Stimulated activated CD4-positive, alpha-beta T cell treated with anti-CD3 and anti-CD28 coated beads, Interleukin-2, amount 100 ng/mL, for 24 hours (primary cell): ENCODE measurements around the gene LRP11.
"Not testable (repeated sequence)": the region's sequence is repeated elsewhere in the genome, so short reads cannot be mapped to it uniquely, and the experiment has no call there.

Experiments
- DNase-seq, 2 donors: peaks; one replicate each; pipeline ENCODE4 v3.0.0-alpha.2; 2020

Gene LRP11

DNA sequence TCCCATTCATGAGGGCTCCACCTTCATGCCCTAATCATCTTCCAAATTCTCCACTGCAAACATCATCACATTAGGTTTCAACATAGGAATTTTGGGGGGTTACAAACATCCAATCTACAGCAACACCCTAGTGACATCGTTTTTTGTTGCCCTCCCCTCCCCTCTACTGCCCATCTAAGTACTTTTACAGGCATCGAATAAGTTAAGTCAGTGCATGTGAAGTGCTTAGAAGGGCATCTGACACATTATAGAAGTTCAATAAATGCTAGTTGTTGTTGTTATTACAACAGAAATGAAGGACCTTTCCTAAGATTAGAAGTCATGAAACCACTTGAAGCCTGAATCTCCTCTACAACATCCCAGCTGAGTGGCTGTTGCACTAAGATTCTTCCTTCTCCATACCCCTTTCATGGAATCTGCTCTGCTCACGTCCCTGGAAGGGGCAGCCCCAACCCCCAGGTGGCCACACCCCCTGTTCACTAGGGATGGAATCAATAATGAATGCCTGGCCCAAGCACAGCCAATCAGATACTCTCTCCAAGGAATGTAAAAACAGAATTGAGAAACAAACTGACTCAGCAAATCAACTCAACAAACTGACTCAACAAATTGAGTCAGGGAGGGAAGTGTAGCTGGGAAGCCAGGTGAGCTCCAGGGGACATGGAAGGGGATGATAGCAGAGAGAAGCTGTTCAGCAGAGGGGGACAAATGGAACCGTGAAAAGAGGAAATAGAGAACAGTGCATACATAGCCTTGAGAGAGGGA is 3.9 kb upstream of the LRP11 start:
- no peak for DNase-seq

DNA sequence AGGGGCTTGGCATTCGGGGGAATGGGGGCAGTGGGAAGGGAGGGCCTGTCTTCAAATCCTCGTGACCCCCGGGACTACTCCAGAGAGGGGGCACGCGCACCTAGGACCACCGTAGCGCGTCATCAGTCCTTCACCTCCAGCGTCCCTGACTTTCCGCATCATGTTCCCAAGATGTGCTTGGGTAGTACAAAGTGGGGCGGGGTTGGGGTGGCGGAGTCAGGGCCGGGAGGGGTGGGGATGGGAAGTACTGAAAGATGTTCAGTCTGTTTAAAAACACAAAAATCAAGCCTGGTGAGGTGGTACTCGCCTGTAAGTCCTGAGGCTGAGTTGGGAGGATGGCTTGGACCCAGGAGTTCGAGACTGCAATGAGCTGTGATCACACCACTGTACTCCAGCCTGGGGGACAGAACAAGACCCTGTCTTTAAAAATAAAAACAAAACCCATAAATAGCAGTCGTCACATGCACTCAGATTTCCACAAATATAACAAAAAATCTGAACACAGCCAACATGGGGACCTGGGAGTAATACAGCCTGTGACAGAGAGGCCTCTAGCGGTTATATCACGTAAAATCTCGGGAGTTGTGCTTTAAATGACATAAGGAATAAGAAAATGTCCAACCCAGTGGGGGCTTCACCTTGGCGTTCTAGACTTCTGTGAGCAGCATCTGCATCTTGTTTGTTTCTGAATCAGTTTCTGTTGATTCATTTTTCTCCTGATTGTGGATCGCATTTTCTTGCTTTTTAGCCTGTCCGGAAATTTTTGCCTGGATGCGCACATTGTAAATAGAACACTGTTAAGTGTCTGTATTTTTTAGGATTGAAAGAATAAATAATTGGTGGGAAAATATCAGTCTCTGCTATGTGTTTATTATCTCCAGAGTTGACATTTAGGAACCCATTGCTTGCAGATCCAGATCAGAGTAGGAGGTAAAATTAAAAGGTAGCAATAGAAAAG is 698 bp upstream of the LRP11 start:
- DNase-seq = peak in 1 of 2 donors; percentile 28

DNA sequence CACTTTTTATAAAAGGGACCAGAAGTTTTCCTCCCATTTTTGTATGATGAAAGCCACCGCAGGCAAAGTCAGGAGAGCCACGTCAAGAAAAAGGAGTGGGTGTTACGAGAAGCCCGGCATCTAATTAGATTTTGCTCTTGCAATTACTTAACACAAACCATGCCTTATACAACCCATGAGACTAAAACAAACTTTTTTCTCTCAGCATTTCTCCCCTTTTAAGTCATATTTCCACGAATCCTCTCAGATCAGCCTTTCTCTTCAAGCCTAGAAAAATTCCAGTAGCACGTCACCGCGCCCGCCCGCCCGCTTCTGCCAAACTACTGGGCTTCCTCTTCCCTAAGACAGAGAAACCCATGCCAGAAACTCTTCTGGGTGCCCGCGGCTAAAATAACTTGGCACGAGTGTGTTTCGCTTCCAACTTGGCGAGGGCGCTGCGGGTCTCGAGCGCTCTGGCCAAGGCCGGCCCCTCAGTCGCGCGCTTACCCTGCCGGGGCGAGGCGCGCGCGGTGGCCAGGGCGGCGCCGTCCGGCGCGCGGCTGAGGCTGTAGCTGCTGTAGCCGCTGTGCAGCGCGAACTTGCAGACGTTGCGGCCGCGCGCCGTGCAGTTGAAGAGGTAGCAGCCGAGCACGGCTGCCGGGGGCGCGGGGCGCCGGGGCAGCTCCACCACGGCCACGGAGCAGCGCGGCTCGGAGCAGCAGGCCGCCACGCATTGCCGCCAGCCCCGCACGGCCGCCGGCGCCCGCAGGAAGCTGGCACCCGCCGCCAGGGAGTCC is 1.0 kb downstream of the LRP11 start:
- DNase-seq = peak; percentile 36 to 57

DNA sequence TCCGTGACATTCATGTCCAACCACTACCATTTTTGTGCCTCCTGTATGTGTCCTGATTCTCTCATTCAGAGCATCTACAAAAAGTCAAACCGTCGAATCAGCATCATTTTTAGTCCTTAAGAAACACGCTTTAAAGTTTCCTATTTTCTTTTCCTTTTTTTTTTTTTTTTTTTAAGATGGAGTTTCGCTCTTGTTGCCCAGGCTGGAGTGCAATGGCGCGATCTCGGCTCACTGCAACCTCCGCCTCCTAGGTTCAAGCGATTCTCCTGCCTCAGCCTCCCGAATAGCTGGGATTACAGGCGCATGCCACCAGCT is 1.8 kb downstream of the LRP11 start:
- DNase-seq = not testable (repeated sequence)

DNA sequence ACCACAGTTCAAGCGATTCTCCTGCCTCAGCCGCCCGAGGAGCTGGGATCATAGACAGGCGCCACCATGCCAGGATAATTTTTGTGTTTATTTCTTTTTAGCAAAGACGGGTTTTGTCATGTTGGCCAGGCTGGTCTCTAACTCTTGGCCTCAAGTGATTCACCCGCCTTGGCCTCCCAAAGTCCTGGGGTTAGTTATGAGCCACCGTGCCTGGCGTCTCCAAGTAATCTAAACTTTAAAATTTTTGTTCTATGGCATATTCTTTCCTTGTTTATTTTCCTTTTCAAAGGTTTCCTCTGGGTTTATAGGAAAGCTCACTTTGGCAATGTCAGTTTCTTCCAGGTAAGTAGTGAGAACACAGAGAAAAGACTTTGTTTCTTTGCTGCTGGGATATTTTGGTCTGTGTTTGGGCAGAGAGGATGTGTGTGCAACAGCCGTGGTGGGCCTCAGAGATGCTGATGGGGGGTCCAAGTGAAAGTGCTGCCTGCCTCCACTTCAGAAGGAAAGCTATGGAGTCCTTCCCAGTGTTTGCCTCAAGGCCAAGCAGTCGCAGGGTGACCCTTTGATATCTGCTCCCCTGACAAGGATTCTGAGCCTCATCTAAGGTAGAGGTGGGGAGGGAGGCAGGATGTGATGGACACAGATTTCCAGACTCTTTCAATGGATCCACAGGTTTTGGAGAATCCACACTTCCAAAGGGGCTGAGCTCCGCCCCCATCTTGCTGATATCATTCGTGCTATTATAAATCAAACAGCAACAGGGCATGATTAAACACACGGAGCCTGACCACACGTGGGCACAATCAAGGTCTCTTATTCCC is 2.3 kb downstream of the LRP11 start:
- no peak for DNase-seq

DNA sequence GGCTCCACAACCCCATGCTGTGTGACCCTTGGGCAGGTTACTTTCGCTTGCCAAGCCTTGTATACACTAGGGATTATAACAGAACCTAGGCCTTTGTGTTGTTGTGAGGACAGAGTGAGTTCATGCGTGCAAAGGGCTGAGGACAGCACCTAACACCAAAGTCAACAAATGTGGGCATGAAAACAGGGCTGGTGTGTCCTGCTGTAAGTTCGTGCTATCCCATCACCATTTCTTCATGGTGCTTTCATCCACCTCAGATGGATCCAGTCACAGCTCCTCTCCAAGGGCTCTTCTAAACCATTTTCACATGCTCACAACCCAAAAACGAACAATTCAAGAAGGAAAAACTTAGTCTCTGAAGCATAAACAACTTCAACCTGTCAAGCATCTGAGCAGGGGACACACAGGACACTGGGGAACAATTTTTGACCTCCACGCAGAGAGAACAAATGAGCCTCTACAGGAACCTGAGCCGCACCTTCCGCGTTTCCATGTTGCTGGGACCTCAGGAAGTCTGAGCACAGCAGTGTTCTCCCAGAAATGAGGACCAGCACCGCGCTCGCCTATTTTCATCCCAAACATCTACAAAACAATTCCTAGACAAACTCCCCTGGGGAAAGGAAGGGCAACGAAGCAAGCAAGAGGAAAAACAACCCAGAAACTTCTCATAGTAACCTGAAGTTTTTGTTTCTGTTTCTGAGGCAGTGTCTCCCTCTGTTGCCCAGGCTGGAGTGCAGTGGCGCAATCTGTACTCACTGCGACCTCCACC is 3.1 kb downstream of the LRP11 start:
- DNase-seq = no peak

DNA sequence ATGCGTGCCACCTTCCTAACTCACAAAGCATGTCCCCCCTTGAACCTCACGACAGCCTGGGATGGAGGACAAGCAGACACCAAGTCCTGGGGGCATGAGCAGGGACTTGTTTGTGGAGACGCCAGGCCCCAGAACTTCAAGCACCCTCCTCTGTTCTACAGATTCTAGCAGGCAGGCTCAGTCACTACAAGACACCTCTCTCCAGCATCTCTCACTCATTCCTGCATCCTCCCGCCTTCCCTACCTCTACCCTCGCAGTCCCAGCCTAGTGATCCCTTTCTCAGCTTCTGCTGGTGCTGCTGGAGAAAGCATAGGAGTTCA is 3.7 kb downstream of the LRP11 start:
- no peak for DNase-seq

DNA sequence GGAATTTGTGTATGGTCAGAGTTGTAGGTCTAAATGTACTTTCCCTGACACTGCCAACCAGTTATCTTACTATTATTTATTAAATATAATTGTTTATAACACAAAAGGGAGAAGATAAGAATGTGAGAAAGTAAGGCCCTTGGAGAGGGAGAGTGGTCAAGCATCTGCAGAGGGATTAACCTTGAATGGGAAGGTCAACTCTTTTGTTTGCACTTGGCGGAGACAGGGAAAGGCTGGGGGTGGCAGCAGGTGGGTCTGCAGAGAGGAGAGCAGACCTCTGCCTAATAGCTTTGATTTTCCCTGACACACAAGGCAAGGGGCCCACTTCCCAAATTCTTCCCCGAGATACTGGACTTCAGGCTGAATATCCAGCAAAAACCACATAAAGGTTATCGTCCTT is 4.2 kb downstream of the LRP11 start:
- DNase-seq = no peak

DNA sequence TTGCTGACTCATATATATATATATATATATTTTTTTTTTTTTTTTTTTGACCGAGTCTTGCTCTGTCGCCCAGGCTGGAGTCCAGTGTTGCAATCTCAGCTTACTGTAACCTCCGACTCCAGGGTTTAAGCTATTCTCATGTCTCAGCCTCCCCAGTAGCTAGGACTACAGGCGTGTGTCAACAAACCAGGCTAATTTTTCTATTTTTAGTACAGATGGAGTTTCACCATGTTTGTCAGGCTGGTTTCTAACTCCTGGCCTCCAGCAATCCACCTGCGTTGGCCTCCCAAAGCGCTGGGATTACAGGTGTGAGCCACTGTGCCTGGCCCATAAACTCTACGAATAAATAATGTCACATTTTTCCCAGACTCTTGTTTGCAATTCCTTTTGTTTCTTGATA is 4.8 kb downstream of the LRP11 start:
- no peak for DNase-seq

DNA sequence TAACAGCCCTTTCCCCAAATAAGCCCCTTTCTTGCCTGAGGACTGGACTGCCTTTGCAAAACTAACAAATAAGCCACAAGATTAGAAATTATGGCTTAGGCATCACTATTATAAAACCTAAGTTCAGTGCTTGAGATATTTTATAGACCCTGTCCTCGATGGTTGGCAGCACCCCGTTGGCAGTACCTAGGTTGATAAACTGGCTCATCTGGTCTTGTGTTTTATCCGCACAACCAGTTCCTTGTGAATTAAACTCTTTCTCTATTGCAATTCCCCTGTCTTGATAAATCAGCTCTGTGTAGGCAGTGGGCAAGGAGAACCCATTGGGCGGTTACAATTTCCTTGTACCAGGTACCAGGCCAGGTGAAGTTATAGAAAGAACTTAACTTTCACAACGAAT is 6.6 kb downstream of the LRP11 start:
- no peak for DNase-seq

DNA sequence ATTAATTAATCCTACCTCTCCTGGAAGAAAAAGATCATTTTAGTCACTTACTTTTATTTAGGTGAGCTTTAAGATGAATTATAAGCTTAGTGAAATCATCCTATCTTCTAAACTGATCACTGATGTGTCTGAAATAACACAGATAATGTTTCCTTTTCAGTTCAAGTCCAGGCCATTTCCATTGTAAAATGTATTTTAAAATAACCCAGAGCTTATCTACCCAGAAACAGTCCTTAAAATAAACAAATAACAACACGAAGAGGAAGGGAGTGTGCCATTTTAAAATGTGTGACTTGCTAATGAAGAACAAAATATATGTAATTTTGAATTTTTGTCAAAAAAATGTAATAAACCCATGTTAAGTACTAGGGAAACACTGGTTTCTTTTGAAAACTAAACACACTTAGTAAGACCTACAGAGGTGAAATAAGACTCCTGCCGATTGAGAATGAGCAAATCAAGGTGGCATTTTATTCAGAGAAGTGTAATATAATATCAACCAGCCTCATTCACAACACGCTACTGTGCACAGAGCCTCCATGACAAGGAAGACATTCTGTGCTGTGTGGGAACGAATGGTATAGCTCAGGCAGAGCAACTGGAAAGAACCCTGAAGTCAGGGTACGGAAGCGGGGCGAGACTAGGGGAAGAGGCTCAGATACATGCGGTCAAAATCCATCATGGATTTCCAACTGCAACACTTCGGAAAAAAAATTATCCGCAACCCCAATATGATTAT is 7.7 kb downstream of the LRP11 start:
- DNase-seq = no peak

DNA sequence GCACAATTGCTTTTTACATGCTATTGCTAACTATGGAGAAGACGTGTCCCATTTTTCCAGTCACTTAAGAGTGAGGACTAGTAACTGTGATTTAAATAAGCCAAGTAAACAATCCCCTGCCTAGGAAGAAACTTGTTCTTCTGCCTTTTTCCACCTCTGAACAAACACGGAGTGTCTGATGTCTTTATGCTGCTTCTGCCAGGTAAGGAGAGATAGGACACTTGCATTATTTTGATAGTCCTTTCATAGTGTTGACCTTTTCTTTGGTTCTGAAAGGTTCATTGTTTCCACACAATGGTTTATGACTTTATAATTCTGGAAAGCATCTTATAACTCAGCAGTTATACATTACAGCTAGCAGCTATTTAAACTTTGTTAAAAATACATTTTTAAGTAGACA is 8.4 kb downstream of the LRP11 start:
- no peak for DNase-seq

DNA sequence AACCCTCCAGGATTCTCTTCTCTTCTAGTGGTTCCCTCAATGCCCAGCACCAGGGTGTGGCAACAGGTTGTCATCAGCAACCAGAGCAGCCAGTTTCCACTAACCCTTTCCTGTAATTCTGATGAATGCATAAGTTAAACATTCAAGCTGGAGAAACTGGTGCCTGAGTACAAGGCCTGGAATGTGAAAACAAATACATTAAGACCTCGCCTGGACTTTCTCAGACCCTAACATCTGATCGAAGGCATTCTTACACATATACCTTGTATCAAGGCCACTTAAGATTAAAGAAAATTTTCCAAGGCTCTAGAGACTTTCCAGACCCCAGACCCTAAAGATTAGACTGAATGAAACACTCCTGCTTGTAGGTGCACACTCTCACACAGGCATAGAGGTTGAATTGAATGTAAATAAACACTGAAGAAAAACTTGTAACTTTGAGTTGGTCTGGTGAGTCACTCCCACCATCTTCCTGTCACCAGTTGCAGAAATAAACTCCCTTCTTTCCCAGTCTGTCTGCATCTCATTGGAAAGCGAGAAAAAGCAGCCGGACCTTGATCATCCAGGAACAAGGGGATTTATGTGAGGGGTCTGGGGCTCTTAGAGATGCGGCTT is 9.0 kb downstream of the LRP11 start:
- no peak for DNase-seq

DNA sequence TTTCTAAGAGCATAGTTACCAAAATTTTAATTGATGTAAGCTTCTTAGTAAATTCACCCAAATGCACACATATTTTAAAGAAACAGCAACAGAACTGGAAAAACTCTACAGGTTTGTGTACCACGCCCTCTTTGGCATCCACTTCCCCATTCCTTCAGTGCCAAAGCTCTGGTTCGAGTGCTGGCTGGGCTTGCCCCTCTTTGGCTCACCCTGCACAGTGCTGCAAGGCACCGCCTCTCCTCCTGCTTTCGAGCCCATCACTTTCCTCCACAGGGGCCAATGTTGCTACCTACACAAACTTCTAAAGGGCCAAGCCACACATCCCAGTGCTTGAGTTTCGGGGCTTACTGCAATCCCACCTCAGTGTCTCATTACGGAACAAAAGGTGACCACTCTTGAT is 9.6 kb downstream of the LRP11 start:
- no peak for DNase-seq

DNA sequence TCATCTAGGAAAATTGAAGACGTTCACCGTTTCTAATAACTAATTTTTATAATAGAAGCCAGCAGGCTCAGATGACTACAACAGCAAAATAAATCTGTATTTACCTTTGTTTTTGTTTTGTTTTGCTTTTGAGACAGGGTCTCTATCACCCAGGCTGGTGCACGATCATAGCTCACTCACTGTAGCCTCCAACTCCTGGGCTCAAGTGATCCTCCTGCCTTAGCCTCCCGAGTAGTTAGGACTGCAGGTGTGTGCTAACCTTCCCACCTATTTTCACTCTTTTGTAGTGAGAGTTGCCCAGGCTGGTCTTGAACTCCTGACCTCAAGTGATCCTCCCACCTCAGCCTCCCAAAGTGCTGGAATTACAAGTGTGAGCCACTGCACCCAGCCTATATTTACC is 10.1 kb downstream of the LRP11 start:
- not testable (repeated sequence) for DNase-seq

DNA sequence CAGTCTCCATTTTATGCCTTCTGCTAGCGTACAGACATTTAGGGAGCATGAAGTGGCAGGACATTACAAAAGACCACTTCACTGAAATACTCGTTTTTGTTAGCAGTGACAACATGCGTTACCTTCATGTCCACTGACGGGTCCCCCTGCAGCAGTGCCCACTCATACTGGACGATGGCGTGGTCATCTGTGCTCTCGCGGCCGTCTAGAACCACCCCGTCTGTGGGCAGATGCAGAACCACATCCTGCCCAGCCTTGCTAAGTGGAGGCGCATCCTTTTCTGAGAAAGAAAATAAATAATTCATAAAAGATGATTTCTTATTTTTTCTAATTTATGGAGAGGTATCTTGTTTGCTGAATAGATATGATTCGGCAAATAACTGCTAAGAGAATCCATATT is 11.3 kb downstream of the LRP11 start:
- DNase-seq = no peak

DNA sequence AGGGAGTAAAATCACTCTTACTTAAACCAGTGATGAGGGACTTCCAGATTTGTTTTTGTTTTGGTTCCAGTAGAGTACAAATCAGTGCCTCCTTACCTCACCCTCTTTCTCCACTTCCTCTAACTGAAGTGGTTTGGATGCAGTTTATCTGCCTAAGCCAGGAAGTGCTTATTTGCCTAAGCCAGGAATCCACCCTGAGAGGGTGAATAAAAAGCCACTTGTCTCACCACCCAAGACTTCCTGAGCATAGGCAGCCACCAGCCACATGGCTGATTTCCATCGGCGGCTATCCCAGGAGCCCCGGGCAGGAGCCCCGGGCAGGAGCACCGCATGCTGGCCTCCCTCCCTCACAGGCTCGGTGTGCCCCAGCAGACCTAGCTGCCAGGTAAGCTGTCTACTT is 12.0 kb downstream of the LRP11 start:
- DNase-seq = no peak

DNA sequence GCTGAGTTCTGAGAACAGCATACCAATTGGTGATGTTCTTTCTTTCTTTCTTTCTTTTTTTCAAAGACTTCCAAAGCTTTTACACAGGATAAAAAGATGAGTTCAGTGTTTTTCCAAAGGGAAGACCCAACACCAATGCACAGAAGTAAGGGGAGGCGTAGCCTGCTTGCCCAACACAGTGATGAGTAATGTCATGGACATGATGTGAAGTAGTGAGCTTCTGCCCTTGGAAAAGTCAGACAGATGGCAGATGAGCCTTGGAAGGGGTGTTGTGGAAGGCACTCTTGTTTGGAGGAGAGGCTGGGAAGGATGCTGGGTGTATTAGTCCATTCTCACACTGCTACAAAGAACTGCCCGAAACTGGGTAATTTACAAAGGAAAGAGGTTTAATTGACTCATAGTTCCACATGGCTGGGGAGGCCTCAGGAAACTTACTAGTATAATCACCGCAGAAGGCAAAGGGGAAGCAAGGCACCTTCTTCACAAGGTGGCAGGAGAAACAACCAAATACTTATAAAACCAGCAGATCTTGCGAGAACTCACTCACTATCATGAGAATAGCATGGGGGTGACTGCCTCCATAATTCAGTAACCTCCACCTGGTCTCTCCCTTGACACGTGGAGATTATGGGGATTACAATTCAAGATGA is 12.6 kb downstream of the LRP11 start:
- DNase-seq = no peak

DNA sequence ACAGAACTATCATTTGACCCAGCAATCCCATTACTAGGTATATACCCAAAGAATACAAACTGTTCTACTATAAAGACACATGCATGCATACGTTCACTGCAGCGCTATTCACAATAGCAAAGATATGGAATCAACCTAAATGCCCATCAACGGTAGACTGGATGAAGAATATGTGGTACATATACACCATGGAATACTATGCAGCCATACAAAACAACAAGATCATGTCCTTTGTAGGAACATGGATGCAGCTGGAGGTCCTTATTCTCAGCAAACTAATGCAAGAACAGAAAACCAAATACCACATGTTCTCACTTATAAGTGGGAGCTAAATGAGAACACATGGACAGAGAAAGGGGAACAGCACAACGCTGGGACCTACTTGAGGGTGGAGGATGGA is 15.8 kb downstream of the LRP11 start:
- DNase-seq = not testable (repeated sequence)

DNA sequence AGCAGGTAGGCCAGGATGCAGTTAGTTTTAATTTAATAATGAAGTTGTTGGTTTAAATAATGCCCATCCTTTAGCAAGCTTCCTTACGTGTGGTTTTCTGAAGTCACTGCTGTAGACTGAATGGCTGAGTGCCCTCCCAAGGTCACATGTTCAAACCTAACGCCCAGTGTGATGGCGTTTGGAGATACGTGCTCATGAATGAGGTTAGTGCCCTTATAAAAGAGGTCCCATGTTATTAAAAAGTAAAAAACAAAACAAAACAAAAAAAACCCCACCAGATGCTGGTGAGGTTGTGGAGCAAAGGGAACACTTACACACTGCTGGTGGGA is 16.3 kb downstream of the LRP11 start:
- no peak for DNase-seq
